Measurements from ENCODE around the gene TMEM140. TPM values are rescaled to one million over a fixed set of nuclear protein-coding genes. Genes with fewer than 3 reads are reported as not detected.

The TMEM140 gene
- total and polyA plus RNA-seq, 2 of the 13 experiments (the other 11 are each of a cell fraction or from before 2014, with no cell fraction given) = 9.2 to 21.7 TPM

DNA sequence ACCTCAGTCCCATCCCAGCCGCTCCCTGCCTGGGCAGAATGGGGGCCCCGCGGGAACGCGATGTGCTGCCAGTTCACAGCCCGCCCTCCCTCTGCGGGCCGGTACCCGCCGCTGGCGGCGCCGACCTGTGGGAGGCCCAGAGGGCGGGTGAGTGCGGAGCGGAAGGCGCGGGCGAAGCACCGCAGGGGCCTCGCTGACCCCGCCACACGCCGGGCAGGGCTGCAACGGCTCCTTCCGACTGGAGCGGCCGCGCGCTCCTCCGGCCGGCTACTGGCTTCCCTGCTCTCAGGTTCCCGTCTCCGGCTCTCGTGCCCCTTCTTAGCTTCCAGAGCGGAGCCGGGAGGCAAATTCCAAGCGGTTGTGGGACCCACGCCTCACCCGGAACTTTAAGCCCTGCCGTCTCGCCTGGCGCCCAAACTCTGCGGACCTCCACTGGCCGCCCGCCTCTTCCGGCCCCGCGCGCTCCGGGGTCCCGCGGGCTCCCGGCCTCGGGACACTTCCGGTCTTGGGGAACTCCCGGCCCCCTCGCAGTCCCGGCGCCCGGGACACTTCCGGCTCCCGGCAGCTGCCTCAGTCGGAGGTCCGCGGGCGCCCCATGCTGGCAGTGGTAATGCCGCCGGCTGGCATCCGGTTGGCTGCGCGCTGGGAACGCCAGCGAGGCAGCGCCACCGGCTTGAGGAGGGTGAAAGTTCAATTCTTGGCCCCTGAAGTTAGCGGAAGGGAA, 22.6 kb downstream of the TMEM140 start, which contains the start of gene CYREN (continued):
- TF ChIP-seq ZNF574 (CRISPR knock-in tag; IDR thresholded peaks at IDR 0.05) (peak; percentile 89), CCDC6 (CRISPR knock-in tag; IDR thresholded peaks at IDR 0.05) (peak; percentile 31; the same call in 1 of the 2 replicates), ZBTB33 (CRISPR knock-in tag; IDR thresholded peaks at IDR 0.05) (no peak), ZNF670 (CRISPR knock-in tag; IDR thresholded peaks at IDR 0.05; ENCODE audit: borderline replicate concordance) (peak; percentile 79; the same call in 1 of the 2 replicates), KLF15 (CRISPR knock-in tag; IDR thresholded peaks at IDR 0.05; ENCODE audit: borderline replicate concordance) (peak; percentile 52; the same call in 1 of the 2 replicates), CAMTA2 (CRISPR knock-in tag; IDR thresholded peaks at IDR 0.05; ENCODE audit: borderline replicate concordance) (peak; percentile 92), SMC3 (IDR thresholded peaks at IDR 0.05; ENCODE audit: low read length) (peak; percentile 11; the same call in 1 of the 2 replicates), SOX5 (CRISPR knock-in tag; IDR thresholded peaks at IDR 0.05; ENCODE audit: borderline replicate concordance) (peak; percentile 52; the same call in 1 of the 2 replicates), HNF1B (CRISPR knock-in tag; IDR thresholded peaks at IDR 0.05) (peak; percentile 94), SAP130 (CRISPR knock-in tag; IDR thresholded peaks at IDR 0.05; ENCODE audit: low read depth) (peak; percentile 83), ZNF383 (CRISPR knock-in tag; IDR thresholded peaks at IDR 0.05; ENCODE audit: borderline replicate concordance) (peak; percentile 66), ATF1 (CRISPR knock-in tag; IDR thresholded peaks at IDR 0.05) (no peak), ZNF251 (CRISPR knock-in tag; IDR thresholded peaks at IDR 0.05) (no peak), NFE2L2 (IDR thresholded peaks at IDR 0.05; ENCODE audit: low read length) (no peak), ZNF775 (CRISPR knock-in tag; IDR thresholded peaks at IDR 0.05; ENCODE audit: borderline replicate concordance) (no peak), YY1 (IDR thresholded peaks at IDR 0.05; ENCODE audit: insufficient read depth, insufficient replicate concordance, low read depth, low read length) (peak; percentile 81), XRCC5 (optimal IDR thresholded peaks at IDR 0.05; ENCODE audit: low read length) (peak; percentile 83), ZBTB38 (CRISPR knock-in tag; IDR thresholded peaks at IDR 0.05) (peak; percentile 65), ZNF235 (CRISPR knock-in tag; IDR thresholded peaks at IDR 0.05; ENCODE audit: borderline replicate concordance) (peak; percentile 85), SRSF9 (IDR thresholded peaks at IDR 0.05; ENCODE audit: borderline replicate concordance, insufficient read depth, low read depth, low read length, poor library complexity, severe bottlenecking) (no peak), ARNT (IDR thresholded peaks at IDR 0.05) (no peak)
- TF ChIP-seq, protein P1, sequence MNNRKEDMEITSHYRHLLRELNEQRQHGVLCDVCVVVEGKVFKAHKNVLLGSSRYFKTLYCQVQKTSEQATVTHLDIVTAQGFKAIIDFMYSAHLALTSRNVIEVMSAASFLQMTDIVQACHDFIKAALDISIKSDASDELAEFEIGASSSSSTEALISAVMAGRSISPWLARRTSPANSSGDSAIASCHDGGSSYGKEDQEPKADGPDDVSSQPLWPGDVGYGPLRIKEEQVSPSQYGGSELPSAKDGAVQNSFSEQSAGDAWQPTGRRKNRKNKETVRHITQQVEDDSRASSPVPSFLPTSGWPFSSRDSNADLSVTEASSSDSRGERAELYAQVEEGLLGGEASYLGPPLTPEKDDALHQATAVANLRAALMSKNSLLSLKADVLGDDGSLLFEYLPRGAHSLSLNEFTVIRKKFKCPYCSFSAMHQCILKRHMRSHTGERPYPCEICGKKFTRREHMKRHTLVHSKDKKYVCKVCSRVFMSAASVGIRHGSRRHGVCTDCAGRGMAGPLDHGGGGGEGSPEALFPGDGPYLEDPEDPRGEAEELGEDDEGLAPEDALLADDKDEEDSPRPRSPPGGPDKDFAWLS (CRISPR knock-in tag; IDR thresholded peaks at IDR 0.05; ENCODE audit: borderline replicate concordance) = 0 out of 2 replicates have a peak, but pooled peaks have one; percentile 40
